Liver (tissue), 9 donors: ENCODE results near the gene LRRC72. TPM values are rescaled to one million over a fixed set of nuclear protein-coding genes. Genes with fewer than 3 reads are reported as not detected.
A peak's percentile ranks its signal among the peaks of the same experiment; 100 is the strongest.

ENCODE experiments used
- DNase-seq: peaks from one replicate; pipeline ENCODE4 v3.0.0-alpha.2; 2017; ENCODE audit warnings: low spot score
- H3K27ac ChIP-seq, 2 donors: one replicate each; pipeline ENCODE4 v1.7.0; 2013; ENCODE audit warnings: inconsistent platforms in 2 of 2, low read length in 2 of 2, control low read depth in 1 of 2, low read depth in 1 of 2, mild to moderate bottlenecking in 1 of 2
- H3K27me3 ChIP-seq, 4 donors: one replicate each; pipeline versions ENCODE4 v1.6.1 to v1.7.0; 2013; ENCODE audit warnings: low read length in 3 of 4, inconsistent platforms in 1 of 4, mild to moderate bottlenecking in 1 of 4, moderate library complexity in 1 of 4; ENCODE audit not compliant: control insufficient read depth in 4 of 4, insufficient read depth in 4 of 4
- H3K36me3 ChIP-seq, 4 donors: one replicate each; pipeline versions ENCODE4 v1.6.1 to v1.7.0; 2013; ENCODE audit warnings: low read length in 3 of 4, mild to moderate bottlenecking in 3 of 4, low read depth in 1 of 4, moderate library complexity in 1 of 4; ENCODE audit not compliant: control insufficient read depth in 4 of 4, insufficient read depth in 3 of 4
- H3K4me1 ChIP-seq, 4 donors: one replicate each; pipeline versions ENCODE4 v1.6.1 to v1.7.0; 2013; ENCODE audit warnings: low read length in 3 of 4, mild to moderate bottlenecking in 3 of 4, moderate library complexity in 1 of 4; ENCODE audit not compliant: control insufficient read depth in 4 of 4, insufficient read depth in 4 of 4
- H3K4me3 ChIP-seq, 3 donors: one replicate each; pipeline versions ENCODE4 v1.6.1 to v1.7.0; 2013; ENCODE audit warnings: low read length in 3 of 3, control low read depth in 1 of 3, low read depth in 1 of 3, mild to moderate bottlenecking in 1 of 3
- H3K9ac ChIP-seq, 2 donors: one replicate each; pipeline ENCODE4 v1.7.0; 2013; ENCODE audit warnings: low read length in 2 of 2, mild to moderate bottlenecking in 2 of 2, moderate library complexity in 2 of 2, control low read depth in 1 of 2, low read depth in 1 of 2
- H3K9me3 ChIP-seq, 4 donors: one replicate each; pipeline versions ENCODE4 v1.6.1 to v1.7.0; 2013; ENCODE audit warnings: low read length in 3 of 4; ENCODE audit not compliant: control insufficient read depth in 4 of 4
- ATF3 ChIP-seq: IDR thresholded peaks from 2 replicates; pipeline ENCODE4 v1.6.1; 2016; ENCODE audit warnings: antibody characterized with exemption
- CTCF ChIP-seq: fragments of 150-350 bp; IDR thresholded peaks from 2 replicates; pipeline ENCODE4 v1.5.1; 2017; ENCODE audit warnings: improper control_type of control experiment, low read depth, low read length; ENCODE audit not compliant: missing input control
- EGR1 ChIP-seq, 2 donors: IDR thresholded peaks; 2 replicates each; pipeline ENCODE4 v1.6.1; 2016 to 2018; ENCODE audit warnings: antibody characterized with exemption in 2 of 2, low read depth in 2 of 2
- FOXA1 ChIP-seq: IDR thresholded peaks from 2 replicates; pipeline ENCODE4 v1.6.1; 2016; ENCODE audit warnings: antibody characterized with exemption
- FOXA2 ChIP-seq: IDR thresholded peaks from 2 replicates; pipeline ENCODE4 v1.6.1; 2016; ENCODE audit warnings: antibody characterized with exemption
- GABPA ChIP-seq, 2 donors: IDR thresholded peaks in 1 of 2; conservative IDR thresholded peaks in 1 of 2; 2 replicates each; pipeline ENCODE4 v1.6.1; 2016; ENCODE audit warnings: antibody characterized with exemption in 2 of 2, mild to moderate bottlenecking in 1 of 2, moderate library complexity in 1 of 2
- HNF4G ChIP-seq: IDR thresholded peaks from 2 replicates; pipeline ENCODE4 v1.6.1; 2016; ENCODE audit warnings: antibody characterized with exemption
- JUND ChIP-seq, 2 donors: IDR thresholded peaks; 2 replicates each; pipeline ENCODE4 v1.6.1; 2016; ENCODE audit warnings: antibody characterized with exemption in 2 of 2
- MAX ChIP-seq: IDR thresholded peaks from 2 replicates; pipeline ENCODE4 v1.6.1; 2016; ENCODE audit warnings: antibody characterized with exemption
- NR2F2 ChIP-seq: IDR thresholded peaks from 2 replicates; pipeline ENCODE4 v1.6.1; 2016; ENCODE audit warnings: antibody characterized with exemption
- RAD21 ChIP-seq, 2 donors: IDR thresholded peaks; 2 replicates each; pipeline ENCODE4 v1.6.1; 2016; ENCODE audit warnings: antibody characterized with exemption in 2 of 2, mild to moderate bottlenecking in 2 of 2
- REST ChIP-seq: IDR thresholded peaks from 2 replicates; pipeline ENCODE4 v1.6.1; 2016; ENCODE audit warnings: antibody characterized with exemption, mild to moderate bottlenecking
- RXRA ChIP-seq, 2 donors: IDR thresholded peaks; 2 replicates each; pipeline ENCODE4 v1.6.1; 2017 to 2018; ENCODE audit warnings: antibody characterized with exemption in 2 of 2, mild to moderate bottlenecking in 1 of 2
- SP1 ChIP-seq: IDR thresholded peaks from 2 replicates; pipeline ENCODE4 v1.6.1; 2018; ENCODE audit warnings: antibody characterized with exemption, mild to moderate bottlenecking
- TAF1 ChIP-seq: conservative IDR thresholded peaks from 2 replicates; pipeline ENCODE4 v1.6.1; 2016; ENCODE audit warnings: antibody characterized with exemption, mild to moderate bottlenecking
- YY1 ChIP-seq: IDR thresholded peaks from 2 replicates; pipeline ENCODE4 v1.6.1; 2016; ENCODE audit warnings: antibody characterized with exemption, mild to moderate bottlenecking
- ZBTB33 ChIP-seq: IDR thresholded peaks from 2 replicates; pipeline ENCODE4 v1.6.1; 2016; ENCODE audit warnings: antibody characterized with exemption
- WGBS: extraction: QIAGEN DNeasy Blood & Tissue Kit; methylation state at CpG from one replicate; pipeline ENCODE4 v1.1.7; 2013; 5-methylcytosine and 5-hydroxymethylcytosine counted together
- polyA plus RNA-seq, 2 donors: library from polyadenylated mRNA; stranded (reverse) in 1 of 2; unstranded in 1 of 2; fragments of 200-250 nt in 1 of 2; fragments of >200 nt in 1 of 2; fragmentation: Nextera tagmentation in 1 of 2; extraction: Ambion mirVana in 1 of 2; gene quantifications; one replicate each; pipeline versions ENCODE4 v1.2.1 to v1.2.3, GENCODE V29; 2013 to 2015
- total RNA-seq, 2 donors: library from RNA; depleted of rRNA; stranded (reverse); fragments of >200 nt; gene quantifications; one replicate each; pipeline ENCODE4 v1.2.3, GENCODE V29; 2014
- donor health status: healthy.
- donor health status: healthy.
- donor health status: healthy.
- donor health status: healthy.
- donor health status: healthy.

Gene LRRC72
- total and polyA plus RNA-seq, 4 donors = not detected

GRCh38 chr7:16603633-16604032 lies 77.0 kb downstream of the LRRC72 start (continued):
- TF ChIP-seq REST = no peak
- no peak for TF ChIP-seq RAD21 (IDR thresholded peaks at IDR 0.05)
- TF ChIP-seq FOXA1 = no peak
- no peak for TF ChIP-seq ATF3

- no peak overlapping the region for H3K27ac ChIP-seq
- TF ChIP-seq NR2F2 (no peak), EGR1 (IDR thresholded peaks at IDR 0.05; ENCODE audit: low read depth in 2 of 2) (no peak), CTCF (no peak), RAD21 (IDR thresholded peaks at IDR 0.05) (peak; percentile 37 to 52), RXRA (IDR thresholded peaks at IDR 0.05) (no peak), YY1 (no peak)
- H3K4me3 ChIP-seq = no peak overlapping the region
- no peaks in the 10 kb centered on the region for H3K9me3 ChIP-seq
- DNase-seq = no peak
- H3K36me3 ChIP-seq = peaks cover 6 to 44% (median 34%) of the 10 kb centered on the region in 4 donors
- H3K4me1 ChIP-seq = no peaks in the 10 kb centered on the region
- no peak overlapping the region for H3K9ac ChIP-seq
- WGBS = 98% methylated on average over 3 of the region's 3 CpGs
- no peaks in the 10 kb centered on the region for H3K27me3 ChIP-seq
These were observed 77.4 kb downstream of the LRRC72 start for GRCh38 chr7:16604054-16604453.

- DNase-seq = no peak
- Histone ChIP-seq H3K9me3 (no peaks in the 10 kb centered on the region), H3K9ac (no peak overlapping the region), H3K4me3 (no peak overlapping the region), H3K27me3 (no peaks in the 10 kb centered on the region), H3K36me3 (peaks cover 6 to 27% (median 23%) of the 10 kb centered on the region in 4 donors), H3K4me1 (no peaks in the 10 kb centered on the region), H3K27ac (no peak overlapping the region)
- TF ChIP-seq HNF4G = no peak
- TF ChIP-seq RAD21 (IDR thresholded peaks at IDR 0.05) = no peak
- TF ChIP-seq FOXA2 = no peak
- TF ChIP-seq TAF1 = no peak
- no peak for TF ChIP-seq MAX
- no peak for TF ChIP-seq ZBTB33
- TF ChIP-seq YY1 = no peak
- no peak for TF ChIP-seq RXRA (IDR thresholded peaks at IDR 0.05)
- TF ChIP-seq GABPA (IDR thresholded peaks at IDR 0.05 in 1 of 2, conservative IDR thresholded peaks at IDR 0.05 in 1 of 2) = no peak
- TF ChIP-seq JUND (IDR thresholded peaks at IDR 0.05) = no peak
- no peak for TF ChIP-seq ATF3
- TF ChIP-seq FOXA1 = no peak
- TF ChIP-seq REST = no peak
- TF ChIP-seq EGR1 (IDR thresholded peaks at IDR 0.05; ENCODE audit: low read depth in 2 of 2) = no peak
- TF ChIP-seq SP1 = no peak
- WGBS = 91% methylated on average over 3 of the region's 3 CpGs
These were observed 80.1 kb downstream of the LRRC72 start for GRCh38 chr7:16606704-16607103.
